ENCODE data around the gene PTK6. TPM values are rescaled to one million over a fixed set of nuclear protein-coding genes. Genes with fewer than 3 reads are reported as not detected.

The PTK6 gene
- total RNA-seq, 1 donor from 2014 or later = not detected

- intact Hi-C loops (cut with micrococcal nuclease) = no loop called here
- no peaks in the 10 kb centered on the region for H3K4me1 ChIP-seq
- no peak for DNase-seq
- TF ChIP-seq CTCF (IDR thresholded peaks at IDR 0.05; ENCODE audit: borderline replicate concordance) = no peak
- no peak overlapping the region for H3K4me3 ChIP-seq
- no peaks in the 10 kb centered on the region for H3K9me3 ChIP-seq (replicated peaks)
- H3K27me3 ChIP-seq (ENCODE audit: low read depth) = peaks cover 59% of the 10 kb centered on the region
- no peaks in the 10 kb centered on the region for H3K36me3 ChIP-seq
- no peak overlapping the region for H3K27ac ChIP-seq (replicated peaks)
Measured at GRCh38 chr20:63545814-63546213, 8.6 kb upstream of the PTK6 start.

- Histone ChIP-seq H3K9me3 (replicated peaks) (no peaks in the 10 kb centered on the region), H3K4me3 (no peak overlapping the region), H3K4me1 (no peaks in the 10 kb centered on the region), H3K36me3 (no peaks in the 10 kb centered on the region), H3K27ac (replicated peaks) (no peak overlapping the region), H3K27me3 (ENCODE audit: low read depth) (peaks cover 51% of the 10 kb centered on the region)
- TF ChIP-seq CTCF (IDR thresholded peaks at IDR 0.05; ENCODE audit: borderline replicate concordance) = no peak
- intact Hi-C loops (cut with micrococcal nuclease) = no loop called here
- DNase-seq = no peak
Measured at GRCh38 chr20:63544958-63545516, 7.9 kb upstream of the PTK6 start.

- intact Hi-C loops (cut with micrococcal nuclease) = no loop called here
- H3K4me1 ChIP-seq = no peaks in the 10 kb centered on the region
Measured at GRCh38 chr20:63544241-63544957, 7.2 kb upstream of the PTK6 start.

GRCh38 chr20:63543733-63544132, 6.6 kb upstream of the PTK6 start:
- H3K27me3 ChIP-seq (ENCODE audit: low read depth) = peaks cover 40% of the 10 kb centered on the region
- intact Hi-C loops (cut with micrococcal nuclease) = no loop called here
- no peak for TF ChIP-seq CTCF (IDR thresholded peaks at IDR 0.05; ENCODE audit: borderline replicate concordance)
- no peaks in the 10 kb centered on the region for H3K36me3 ChIP-seq
- no peaks in the 10 kb centered on the region for H3K9me3 ChIP-seq (replicated peaks)
- DNase-seq = no peak
- H3K27ac ChIP-seq (replicated peaks) = no peak overlapping the region
- no peak overlapping the region for H3K4me3 ChIP-seq
- H3K4me1 ChIP-seq = peaks cover under 1% of the 10 kb centered on the region

More at GRCh38 chr20:63544241-63544957, 7.2 kb upstream of the PTK6 start:
- no peak for DNase-seq
- Histone ChIP-seq H3K9me3 (replicated peaks) (no peaks in the 10 kb centered on the region), H3K36me3 (no peaks in the 10 kb centered on the region), H3K27me3 (ENCODE audit: low read depth) (peaks cover 45% of the 10 kb centered on the region), H3K4me3 (no peak overlapping the region), H3K27ac (replicated peaks) (no peak overlapping the region)
- no peak for TF ChIP-seq CTCF (IDR thresholded peaks at IDR 0.05; ENCODE audit: borderline replicate concordance)

GRCh38 chr20:63543131-63543530, 6.0 kb upstream of the PTK6 start:
- TF ChIP-seq CTCF (IDR thresholded peaks at IDR 0.05; ENCODE audit: borderline replicate concordance) = no peak
- Histone ChIP-seq H3K4me1 (peaks cover 6% of the 10 kb centered on the region), H3K9me3 (replicated peaks) (no peaks in the 10 kb centered on the region), H3K36me3 (no peaks in the 10 kb centered on the region), H3K4me3 (no peak overlapping the region), H3K27me3 (ENCODE audit: low read depth) (peaks cover 34% of the 10 kb centered on the region), H3K27ac (replicated peaks) (no peak overlapping the region)
- intact Hi-C loops (cut with micrococcal nuclease) = no loop called here
- no peak for DNase-seq

Measured in left ventricle myocardium inferior (tissue), 1 donor.